Nephron progenitor cell (in vitro differentiated cells): ENCODE data around the gene POLE.

Experiments
- DNase-seq: peaks from one replicate; pipeline ENCODE4 v3.0.0; 2021
- H3K27ac Mint-ChIP-seq: 2 replicates; pipeline ENCODE4 v1.8.0; 2021; ENCODE audit warnings: mild to moderate bottlenecking, moderate library complexity, mixed read lengths
- H3K27me3 Mint-ChIP-seq: 2 replicates; pipeline ENCODE4 v1.8.0; 2021; ENCODE audit warnings: mild to moderate bottlenecking, low read depth, mixed read lengths; ENCODE audit not compliant: poor library complexity
- H3K36me3 Mint-ChIP-seq: 2 replicates; pipeline ENCODE4 v1.8.0; 2021; ENCODE audit warnings: low read depth, mixed read lengths
- H3K4me1 Mint-ChIP-seq: 2 replicates; pipeline ENCODE4 v1.8.0; 2021; ENCODE audit warnings: mixed read lengths
- H3K4me3 Mint-ChIP-seq: 2 replicates; pipeline ENCODE4 v1.8.0; 2021; ENCODE audit warnings: mild to moderate bottlenecking, moderate library complexity, mixed read lengths
- H3K9me3 Mint-ChIP-seq: 2 replicates; pipeline ENCODE4 v1.8.0; 2021; ENCODE audit warnings: mild to moderate bottlenecking, moderate library complexity, mixed read lengths
- TF ChIP-seq, protein P1 (sequence below): fragments of 200-600 bp; sonication (generic); IDR thresholded peaks from 2 replicates; pipeline ENCODE4 v1.5.0; 2021; ENCODE audit warnings: antibody characterized with exemption

POLE gene

DNA sequence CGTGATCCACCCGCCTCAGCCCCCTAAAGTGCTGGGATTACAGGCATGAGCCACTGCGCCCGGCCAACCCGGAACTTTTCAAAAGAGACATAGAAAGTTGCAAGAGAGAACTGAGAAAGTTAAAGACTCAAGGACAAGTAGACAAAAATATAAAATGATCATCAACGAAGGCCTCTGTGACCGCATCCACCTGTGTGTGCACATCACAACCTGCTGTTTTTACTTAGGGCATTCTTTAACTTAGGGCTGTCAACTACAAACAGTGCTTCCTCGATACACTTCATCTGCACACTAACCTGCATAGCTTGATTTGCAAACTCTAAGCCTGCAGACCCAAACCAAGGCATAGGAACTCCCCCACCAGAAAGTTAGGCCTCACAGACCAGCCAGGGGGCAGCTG is 53.7 kb downstream of the POLE start:
- Mint-ChIP-seq H3K9me3 (no peaks in the 10 kb centered on the region), H3K27ac (no peak overlapping the region), H3K4me3 (no peak overlapping the region), H3K27me3 (no peaks in the 10 kb centered on the region), H3K36me3 (peaks cover 97% of the 10 kb centered on the region), H3K4me1 (peaks cover 28% of the 10 kb centered on the region)
- TF ChIP-seq, protein P1, sequence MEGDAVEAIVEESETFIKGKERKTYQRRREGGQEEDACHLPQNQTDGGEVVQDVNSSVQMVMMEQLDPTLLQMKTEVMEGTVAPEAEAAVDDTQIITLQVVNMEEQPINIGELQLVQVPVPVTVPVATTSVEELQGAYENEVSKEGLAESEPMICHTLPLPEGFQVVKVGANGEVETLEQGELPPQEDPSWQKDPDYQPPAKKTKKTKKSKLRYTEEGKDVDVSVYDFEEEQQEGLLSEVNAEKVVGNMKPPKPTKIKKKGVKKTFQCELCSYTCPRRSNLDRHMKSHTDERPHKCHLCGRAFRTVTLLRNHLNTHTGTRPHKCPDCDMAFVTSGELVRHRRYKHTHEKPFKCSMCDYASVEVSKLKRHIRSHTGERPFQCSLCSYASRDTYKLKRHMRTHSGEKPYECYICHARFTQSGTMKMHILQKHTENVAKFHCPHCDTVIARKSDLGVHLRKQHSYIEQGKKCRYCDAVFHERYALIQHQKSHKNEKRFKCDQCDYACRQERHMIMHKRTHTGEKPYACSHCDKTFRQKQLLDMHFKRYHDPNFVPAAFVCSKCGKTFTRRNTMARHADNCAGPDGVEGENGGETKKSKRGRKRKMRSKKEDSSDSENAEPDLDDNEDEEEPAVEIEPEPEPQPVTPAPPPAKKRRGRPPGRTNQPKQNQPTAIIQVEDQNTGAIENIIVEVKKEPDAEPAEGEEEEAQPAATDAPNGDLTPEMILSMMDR = no peak
- DNase-seq = no peak

DNA sequence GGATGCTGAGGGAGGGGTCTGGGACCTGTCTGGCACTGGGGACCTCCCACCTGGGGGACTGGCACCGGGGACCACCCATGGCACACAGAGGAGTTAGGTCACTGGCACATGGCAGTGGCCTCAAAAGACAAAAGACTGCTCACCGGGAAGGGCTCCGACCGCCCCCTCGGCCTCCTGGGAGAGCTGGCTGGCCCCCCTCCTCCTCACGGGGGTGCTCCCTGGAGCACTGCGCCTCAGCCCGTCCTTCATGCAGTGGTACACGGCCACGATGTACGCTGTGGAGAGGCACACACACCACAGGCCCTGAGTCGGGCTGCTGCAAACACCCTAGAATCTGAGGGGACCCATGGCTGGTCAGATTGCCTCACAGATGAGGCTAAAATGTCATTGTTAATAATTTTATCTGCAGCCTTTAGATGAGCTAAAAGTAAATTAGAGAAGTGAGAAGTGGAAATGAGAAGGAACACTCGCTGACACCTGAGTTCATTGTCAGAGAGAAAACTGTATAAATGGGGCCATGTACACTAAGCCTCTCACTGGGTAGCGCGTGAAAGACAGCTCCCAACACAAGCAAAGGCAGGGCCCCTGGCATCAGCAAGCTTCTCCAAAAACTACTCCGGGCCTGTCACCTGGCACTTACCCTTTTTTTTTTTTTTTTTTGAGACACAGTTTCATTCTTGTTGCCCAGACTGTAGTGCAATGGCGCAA is 54.5 kb downstream of the POLE start:
- no peak for DNase-seq
- H3K4me1 Mint-ChIP-seq = peaks cover 21% of the 10 kb centered on the region
- H3K36me3 Mint-ChIP-seq = peaks cover 93% of the 10 kb centered on the region
- H3K4me3 Mint-ChIP-seq = no peak overlapping the region
- TF ChIP-seq, protein P1 = no peak
- H3K9me3 Mint-ChIP-seq = no peaks in the 10 kb centered on the region
- no peaks in the 10 kb centered on the region for H3K27me3 Mint-ChIP-seq
- H3K27ac Mint-ChIP-seq = peak overlapping the region; percentile 59

DNA sequence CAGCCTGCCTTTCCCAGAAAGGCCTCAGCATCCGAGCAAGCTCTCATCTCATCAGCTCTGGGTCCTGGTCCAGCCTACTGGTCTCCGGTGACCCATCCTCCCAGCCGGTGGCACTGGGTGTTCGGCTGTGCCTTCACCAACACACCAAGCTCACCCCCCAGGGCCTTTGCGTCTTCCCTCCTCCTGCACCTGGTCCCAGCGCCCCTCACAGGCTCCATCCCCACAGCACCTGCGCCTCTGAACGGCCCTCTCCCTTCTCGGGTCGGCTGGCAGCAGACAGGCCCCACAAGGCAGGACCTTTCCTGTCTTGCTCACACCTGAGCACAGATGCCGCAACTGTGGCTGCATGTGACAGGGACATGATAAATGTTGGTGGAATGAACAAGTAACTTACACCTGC is 55.5 kb downstream of the POLE start:
- Mint-ChIP-seq H3K9me3 (no peaks in the 10 kb centered on the region), H3K36me3 (peaks cover 84% of the 10 kb centered on the region), H3K4me3 (no peak overlapping the region), H3K27ac (peak overlapping the region; percentile 82), H3K27me3 (no peaks in the 10 kb centered on the region), H3K4me1 (peaks cover 21% of the 10 kb centered on the region)
- no peak for DNase-seq
- TF ChIP-seq, protein P1 = no peak

DNA sequence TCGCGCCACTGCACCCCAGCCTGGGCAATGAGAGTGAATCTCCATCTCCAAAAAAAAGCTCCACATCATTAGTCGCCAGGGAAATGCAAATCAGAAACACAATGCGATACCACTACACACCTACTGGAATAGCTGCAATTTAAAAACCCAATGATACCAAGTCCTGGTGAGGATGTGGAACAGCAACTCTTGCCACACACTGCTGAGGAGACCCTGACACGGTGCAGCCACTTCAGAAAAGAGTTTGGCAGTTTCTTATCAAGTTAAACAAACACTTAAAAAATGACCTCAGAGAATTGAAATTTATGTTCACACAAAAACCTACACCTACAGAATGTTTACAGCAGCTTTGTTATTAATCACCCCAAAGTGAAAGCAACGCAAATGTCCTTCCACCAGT is 56.5 kb downstream of the POLE start:
- Mint-ChIP-seq H3K9me3 (no peaks in the 10 kb centered on the region), H3K4me3 (no peak overlapping the region), H3K27me3 (no peaks in the 10 kb centered on the region), H3K4me1 (peaks cover 21% of the 10 kb centered on the region), H3K36me3 (peaks cover 80% of the 10 kb centered on the region), H3K27ac (peak overlapping the region; percentile 66)
- DNase-seq = no peak
- TF ChIP-seq, protein P1 = no peak

DNA sequence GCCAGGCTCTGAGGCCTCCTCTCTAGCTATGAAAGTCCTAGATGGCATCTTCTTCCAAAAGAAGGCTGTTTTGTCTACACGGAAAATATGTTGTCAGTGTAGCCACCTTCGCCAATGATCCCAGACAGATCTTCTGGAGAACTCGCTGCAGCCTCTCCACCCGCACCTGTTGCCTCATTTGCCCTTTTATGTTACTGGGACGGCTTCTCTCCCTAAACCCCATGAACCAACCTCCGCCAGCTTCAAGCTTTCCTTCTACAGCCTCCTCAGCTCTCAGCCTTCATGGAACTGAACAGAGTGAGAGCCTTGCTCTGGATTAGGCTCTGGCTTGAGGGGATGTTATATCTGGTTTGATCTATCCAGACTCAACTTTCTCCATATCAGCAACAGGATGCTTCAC is 57.8 kb downstream of the POLE start:
- Mint-ChIP-seq H3K4me1 (peaks cover 24% of the 10 kb centered on the region), H3K27ac (no peak overlapping the region), H3K9me3 (no peaks in the 10 kb centered on the region), H3K4me3 (no peak overlapping the region), H3K36me3 (peaks cover 73% of the 10 kb centered on the region), H3K27me3 (no peaks in the 10 kb centered on the region)
- DNase-seq = no peak
- TF ChIP-seq, protein P1 = no peak

DNA sequence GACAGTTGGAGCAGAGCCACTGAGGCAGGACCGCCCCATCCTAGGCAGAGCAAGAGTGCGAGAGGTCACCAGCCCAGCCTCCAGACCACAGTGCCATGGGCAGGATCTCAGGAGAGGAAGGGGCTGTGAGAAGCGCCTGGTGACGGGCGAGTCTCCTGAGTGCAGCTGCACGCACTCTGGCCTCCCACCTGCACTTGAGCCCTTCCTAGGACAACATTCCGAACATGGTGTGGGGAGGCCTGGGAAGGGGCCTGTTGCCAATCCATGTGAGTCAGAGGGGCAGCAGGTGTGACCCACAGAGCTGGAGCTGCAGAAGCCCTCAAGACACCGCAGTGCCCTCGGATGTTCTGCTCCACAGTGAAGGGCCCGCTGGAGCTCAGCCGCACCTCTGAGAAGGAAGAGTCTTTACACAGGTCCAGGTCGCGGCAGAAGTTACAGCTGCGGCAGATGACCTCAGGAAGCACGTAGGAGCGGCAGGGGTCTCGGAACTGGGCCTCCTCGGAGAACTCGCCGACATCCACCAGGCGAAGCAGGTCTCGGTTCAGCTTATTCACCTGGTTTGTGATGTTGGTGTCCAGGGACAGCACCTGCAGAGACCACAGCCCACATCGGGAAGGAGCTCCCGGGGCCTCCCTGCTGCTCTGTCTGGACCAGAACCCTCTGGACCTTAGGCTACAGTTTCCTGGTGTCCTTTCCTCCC is 61.3 kb downstream of the POLE start:
- Mint-ChIP-seq H3K36me3 (peaks cover 40% of the 10 kb centered on the region), H3K27ac (no peak overlapping the region), H3K27me3 (peaks cover 7% of the 10 kb centered on the region), H3K4me1 (peaks cover 31% of the 10 kb centered on the region), H3K4me3 (no peak overlapping the region), H3K9me3 (no peaks in the 10 kb centered on the region)
- DNase-seq = no peak
- TF ChIP-seq, protein P1 = no peak
